Measurements from ENCODE around the gene SBNO2. TPM values are rescaled to one million over a fixed set of nuclear protein-coding genes. Genes with fewer than 3 reads are reported as not detected.

The SBNO2 gene
- total and polyA plus RNA-seq, 9 of the 15 experiments (the other 6 are each of a cell fraction or from before 2014, with no cell fraction given): 0.01 to 46.2 (median 6.7) TPM

GRCh38 chr19:1140272-1141027 is 33.6 kb downstream of the SBNO2 start (continued):
- TF ChIP-seq TAF15 (IDR thresholded peaks at IDR 0.05; ENCODE audit: low read depth, low read length): no peak
- TF ChIP-seq E2F3 (CRISPR knock-in tag; IDR thresholded peaks at IDR 0.05): no peak
- TF ChIP-seq ZNF696 (CRISPR knock-in tag; conservative IDR thresholded peaks at IDR 0.05): no peak
- TF ChIP-seq, protein P1, sequence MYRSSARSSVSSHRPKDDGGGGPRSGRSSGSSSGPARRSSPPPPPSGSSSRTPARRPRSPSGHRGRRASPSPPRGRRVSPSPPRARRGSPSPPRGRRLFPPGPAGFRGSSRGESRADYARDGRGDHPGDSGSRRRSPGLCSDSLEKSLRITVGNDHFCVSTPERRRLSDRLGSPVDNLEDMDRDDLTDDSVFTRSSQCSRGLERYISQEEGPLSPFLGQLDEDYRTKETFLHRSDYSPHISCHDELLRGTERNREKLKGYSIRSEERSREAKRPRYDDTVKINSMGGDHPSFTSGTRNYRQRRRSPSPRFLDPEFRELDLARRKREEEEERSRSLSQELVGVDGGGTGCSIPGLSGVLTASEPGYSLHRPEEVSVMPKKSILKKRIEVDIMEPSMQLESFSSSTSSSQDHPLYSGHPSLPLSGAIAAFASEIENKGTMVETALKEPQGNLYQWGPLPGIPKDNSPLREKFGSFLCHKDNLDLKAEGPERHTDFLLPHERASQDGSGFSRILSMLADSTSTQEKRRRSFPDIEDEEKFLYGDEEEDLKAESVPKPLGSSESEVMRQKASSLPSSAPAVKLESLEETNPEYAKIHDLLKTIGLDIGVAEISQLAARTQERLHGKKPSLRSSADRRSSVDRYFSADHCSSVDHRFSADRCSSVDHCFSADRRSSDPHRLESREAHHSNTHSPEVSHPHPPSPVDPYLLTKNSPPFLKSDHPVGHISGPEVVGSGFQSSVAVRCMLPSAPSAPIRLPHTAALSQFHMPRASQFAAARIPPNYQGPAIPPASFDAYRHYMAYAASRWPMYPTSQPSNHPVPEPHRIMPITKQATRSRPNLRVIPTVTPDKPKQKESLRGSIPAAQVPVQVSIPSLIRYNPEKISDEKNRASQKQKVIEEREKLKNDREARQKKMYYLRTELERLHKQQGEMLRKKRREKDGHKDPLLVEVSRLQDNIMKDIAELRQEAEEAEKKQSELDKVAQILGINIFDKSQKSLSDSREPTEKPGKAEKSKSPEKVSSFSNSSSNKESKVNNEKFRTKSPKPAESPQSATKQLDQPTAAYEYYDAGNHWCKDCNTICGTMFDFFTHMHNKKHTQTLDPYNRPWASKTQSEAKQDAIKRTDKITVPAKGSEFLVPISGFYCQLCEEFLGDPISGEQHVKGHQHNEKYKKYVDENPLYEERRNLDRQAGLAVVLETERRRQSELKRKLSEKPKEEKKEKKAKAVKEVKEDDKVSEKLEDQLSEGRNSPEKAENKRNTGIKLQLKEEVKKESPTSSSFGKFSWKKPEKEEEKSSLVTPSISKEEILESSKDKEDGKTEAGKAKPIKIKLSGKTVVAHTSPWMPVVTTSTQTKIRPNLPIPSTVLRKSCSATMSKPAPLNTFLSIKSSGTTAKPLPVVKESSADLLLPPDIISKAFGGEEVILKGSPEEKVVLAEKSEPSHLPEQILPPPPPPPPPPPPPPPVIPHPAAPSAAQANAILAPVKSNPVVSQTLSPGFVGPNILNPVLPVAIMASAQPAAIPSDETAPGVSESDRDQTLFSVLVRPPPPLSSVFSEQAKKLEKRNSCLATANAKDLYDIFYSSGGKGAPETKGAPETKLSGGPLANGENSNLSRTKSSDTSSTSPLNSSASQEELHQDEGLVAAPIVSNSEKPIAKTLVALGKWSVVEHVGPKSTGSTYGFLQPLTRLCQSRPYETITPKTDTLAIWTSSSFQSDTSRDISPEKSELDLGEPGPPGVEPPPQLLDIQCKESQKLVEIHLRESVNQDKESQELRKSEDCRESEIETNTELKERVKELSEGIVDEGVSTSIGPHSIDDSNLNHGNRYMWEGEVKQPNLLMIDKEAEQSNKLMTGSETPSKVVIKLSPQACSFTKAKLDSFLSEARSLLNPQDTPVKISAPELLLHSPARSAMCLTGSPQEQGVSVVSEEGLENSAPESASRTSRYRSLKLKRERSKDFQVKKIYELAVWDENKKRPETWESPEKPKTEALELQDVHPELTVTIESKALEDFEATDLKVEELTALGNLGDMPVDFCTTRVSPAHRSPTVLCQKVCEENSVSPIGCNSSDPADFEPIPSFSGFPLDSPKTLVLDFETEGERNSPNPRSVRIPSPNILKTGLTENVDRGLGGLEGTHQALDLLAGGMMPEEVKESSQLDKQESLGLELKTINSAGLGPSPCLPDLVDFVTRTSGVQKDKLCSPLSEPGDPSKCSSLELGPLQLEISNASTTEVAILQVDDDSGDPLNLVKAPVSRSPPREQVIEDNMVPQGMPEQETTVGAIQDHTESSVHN (IDR thresholded peaks at IDR 0.05; ENCODE audit: borderline replicate concordance in 1 of 2, low read depth in 1 of 2): no peak
- no peak for TF ChIP-seq TARDBP (IDR thresholded peaks at IDR 0.05)
